Hematopoietic multipotent progenitor cell treated with erythropoietin and hydrocortisone succinate and interleukin-3 and kit ligand, for 15 days (in vitro differentiated cells): Measurements from ENCODE around the gene CALN1.
"Not testable (repeated sequence)": the region's sequence is repeated elsewhere in the genome, so short reads cannot be mapped to it uniquely, and the experiment has no call there.

Experiments used
- DNase-seq: peaks from one replicate; pipeline ENCODE4 v3.0.0-alpha.2; 2015; ENCODE audit warnings: low spot score

The CALN1 gene

DNA sequence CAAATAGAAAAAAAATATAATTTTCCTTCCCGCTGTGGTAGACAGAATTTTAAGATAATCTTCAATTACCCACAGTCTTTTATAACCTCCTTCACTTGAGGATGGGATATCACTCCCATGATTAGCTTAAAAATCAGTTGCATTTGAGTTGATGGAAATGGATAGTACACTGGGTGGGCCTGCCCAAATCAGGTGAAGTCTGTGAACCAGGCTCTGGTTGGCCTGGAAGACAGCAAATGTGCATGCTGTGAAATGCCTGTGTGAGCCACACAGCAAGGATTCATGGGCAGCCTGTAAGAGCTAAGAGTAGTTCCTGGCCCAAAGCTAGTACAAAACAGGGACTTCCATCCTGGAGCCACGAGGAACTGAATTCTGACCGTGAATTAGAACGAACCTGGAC lies 548.0 kb downstream of the CALN1 start:
- DNase-seq = no peak

DNA sequence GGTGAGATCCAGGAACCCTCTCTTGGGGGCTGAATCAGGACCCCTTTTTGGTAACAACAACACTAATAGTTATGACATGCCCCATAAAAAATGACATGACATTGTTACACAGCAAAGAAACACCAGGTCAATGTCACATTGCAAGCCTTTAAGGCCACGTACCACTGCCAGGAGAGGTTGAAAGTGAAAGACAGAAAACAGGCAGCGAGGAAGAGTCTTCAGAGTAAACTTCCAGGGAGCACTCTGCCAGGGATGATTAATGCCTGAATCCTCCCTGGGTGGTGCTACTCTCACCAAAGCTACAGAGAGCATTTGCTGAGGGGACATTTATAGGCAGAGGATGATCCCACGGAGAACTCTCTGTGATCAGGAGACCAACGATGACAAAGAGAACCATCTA lies 551.6 kb downstream of the CALN1 start:
- no peak for DNase-seq

DNA sequence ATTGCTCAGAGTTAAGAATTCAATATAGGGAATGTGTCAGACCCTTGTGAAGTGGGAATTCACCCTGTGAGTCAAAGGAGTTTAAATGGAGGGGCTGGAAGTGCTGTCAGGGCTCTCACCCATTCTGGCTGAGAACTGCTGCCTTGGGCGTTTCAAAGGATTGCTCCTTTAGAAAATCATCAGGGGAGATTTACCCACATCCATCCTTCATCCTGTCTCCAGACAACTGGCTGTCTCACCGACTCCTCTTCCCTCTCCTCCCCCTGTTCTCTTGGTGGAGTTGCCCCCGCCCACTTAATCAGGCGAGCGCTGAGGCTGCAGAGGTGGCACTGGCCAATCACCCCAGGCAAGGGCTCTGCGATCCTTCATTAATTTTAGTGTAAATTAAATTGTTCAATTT lies 554.8 kb downstream of the CALN1 start:
- DNase-seq = no peak

DNA sequence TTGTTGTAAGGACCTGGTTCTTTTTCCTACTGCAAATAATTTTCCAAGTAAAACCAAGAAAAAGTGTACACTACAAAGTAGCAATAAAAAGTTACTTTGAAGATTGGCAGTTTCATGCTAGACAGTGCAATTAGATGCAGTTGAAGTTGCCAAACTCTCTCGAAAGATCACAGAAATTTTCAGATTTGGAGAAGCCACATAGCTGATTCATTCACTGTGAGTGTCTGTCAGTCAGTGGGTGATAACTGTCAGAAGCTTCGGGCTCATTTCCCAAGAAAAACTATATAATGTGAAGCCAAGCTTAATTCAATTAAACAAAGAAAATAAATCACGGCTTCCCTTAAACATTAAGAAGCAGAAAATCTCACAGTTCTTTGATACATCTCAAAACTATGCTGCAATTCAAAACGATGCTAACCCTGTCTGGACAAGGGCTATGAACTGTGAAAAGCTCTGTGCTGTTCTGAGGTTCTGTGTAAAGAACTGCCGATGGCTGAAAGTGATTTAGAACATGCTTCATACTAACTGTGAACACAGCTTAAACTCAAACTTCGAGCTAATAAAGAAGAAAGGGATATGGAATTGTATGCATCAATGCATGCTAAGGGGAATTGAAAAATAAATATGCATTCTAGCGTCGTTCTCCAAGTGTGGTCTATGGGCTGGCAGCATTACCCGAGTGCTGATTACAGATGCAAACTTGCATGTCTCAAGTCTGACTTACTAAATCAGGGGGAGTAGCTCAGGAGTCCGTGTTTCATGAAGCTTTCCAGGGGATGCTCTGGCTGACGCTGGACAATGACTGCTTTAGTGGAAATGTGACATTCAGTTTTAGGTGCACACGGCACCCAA lies 557.4 kb downstream of the CALN1 start:
- DNase-seq = no peak

DNA sequence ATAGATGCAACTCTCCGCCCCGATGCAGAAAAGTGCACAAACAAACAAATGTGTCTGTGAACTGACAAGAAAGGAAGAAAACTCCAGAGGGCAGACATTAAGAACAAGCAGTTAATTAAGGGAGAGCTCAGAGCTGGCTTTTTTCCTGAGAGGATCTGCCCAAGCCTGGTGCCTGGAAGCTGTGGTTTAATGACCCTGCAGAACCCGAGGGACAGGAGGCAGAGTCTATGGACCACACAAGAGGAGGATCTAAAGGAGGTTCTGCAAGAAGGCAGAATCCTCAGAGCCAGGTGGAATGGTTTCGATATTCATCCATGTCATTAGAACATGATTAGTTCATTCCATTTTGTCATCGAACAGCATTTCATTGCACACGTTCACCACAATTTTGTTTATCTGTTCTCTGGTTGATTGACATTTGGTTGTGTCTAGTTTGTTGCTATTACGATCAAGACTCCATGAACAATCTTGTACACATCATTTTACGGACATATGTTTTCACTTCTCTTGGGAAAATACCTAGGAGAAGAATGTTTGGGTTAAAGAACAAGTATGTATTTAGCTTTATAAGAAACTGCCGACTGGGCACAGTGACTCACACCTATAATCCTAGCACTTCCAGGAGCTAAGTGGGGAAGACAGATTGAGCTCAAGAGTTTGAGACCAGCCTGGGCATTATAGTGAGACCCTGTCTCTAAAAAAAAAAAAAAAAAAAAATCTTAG lies 560.2 kb downstream of the CALN1 start:
- DNase-seq = no peak

DNA sequence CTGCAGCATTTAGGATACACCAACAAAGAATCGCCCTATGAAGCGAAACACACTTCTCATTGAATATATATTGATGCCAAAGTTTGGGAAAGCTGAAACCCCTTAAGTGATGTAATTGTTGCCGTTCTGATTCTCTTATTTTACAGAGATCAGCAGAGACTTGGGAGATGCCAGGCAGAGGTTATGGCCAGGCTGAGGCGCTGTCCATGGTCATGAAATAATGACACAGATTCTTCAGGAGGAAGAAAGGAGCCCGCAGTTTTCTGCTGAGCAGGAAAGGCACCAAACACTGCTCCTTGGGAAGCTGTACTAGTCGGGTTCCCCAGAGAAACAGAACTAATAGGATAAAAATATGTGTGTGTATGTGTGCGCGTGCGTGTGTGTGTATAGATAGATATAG lies 566.0 kb downstream of the CALN1 start:
- no peak for DNase-seq

DNA sequence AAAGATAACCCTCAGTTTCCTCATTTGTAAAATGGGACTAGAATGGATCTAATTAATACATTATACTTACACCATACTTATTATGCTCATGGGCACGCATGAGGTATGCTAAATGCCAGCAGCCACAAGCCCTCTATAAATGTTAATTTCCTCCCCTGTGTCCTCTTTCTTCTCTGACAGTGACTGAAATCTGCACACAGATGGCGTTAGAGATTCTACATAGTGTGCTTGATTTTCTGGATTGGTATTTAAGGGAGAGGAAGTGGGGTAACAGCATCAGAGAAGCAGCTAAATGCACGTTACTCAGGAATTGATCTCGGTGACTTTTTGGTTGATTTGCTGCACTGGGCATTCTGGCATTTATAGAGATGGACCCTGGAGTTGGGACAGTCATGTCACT lies 568.5 kb downstream of the CALN1 start:
- DNase-seq = no peak

DNA sequence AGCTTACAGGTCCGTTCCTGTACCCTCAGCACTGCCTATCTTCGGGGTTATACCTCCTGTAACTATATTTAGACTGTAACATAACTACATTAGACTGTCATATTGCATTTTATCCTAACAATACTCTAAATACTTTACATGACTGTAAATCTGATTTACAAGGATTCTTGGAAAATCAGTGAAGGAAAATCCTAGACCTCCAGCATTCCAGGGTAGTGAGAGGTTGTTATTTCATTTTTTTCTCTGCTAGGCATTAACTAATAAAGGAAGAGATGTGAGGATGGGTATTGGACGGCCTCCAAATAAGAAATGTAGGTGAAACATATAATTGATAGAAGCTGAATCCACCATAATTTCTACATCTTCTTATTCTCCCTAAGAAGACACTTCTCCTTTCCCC lies 569.4 kb downstream of the CALN1 start:
- DNase-seq = no peak

DNA sequence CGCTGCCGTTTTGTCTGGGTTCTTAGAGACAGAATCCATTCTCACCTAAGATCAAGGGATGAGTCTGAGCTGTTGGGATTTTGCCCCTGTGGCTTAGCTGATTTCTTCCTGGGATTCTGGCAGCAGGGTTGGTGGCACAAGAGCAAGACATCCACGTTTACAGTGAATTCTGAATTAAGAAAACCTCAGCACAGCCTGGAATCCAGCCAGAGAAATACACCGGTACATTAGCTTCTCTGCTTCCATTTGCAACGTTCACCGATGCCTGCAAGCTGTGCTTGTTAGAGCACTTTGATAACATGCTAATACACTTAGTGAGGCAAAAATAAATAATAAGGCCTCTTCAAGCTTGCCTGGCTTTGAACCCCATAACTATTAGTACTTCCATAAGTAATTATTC lies 569.8 kb downstream of the CALN1 start:
- DNase-seq = no peak

DNA sequence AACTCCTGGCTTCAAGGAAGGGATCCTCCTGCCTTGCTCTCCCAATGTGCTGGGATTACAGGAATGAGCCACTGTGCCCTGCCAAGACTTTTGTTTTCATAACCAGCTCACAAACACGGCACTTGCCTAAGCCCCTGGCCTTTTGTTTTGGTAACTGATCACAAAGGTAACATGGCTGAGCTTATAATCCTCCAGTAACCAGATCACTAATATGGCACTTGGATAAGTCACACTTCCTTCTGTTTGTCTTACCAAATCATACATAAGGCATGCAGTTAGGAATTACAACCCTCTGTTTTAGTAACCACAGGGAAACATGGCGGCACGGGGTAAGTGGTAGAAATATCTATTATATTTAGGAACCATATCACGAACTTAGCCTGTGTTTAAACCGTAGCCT lies 577.1 kb downstream of the CALN1 start:
- DNase-seq = no peak

DNA sequence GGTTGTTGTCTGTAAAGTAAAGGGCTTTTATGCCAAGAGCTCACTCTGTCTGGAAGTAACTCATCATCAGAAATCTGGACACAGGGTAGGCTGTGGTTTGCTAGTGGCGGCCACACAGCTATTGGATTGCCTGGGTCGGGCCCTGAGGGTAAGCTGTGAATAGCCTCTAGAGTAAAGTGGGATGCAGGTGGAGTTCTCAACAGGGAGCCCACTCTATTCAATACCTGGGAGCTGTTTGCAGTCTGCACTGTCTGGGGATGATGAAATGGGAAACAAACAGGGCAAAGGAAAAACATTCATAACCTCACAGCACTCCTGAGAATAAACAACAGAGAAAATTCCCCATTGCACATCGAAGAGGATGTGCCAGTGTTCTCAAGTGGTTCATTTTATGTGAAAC lies 582.6 kb downstream of the CALN1 start:
- DNase-seq = no peak

DNA sequence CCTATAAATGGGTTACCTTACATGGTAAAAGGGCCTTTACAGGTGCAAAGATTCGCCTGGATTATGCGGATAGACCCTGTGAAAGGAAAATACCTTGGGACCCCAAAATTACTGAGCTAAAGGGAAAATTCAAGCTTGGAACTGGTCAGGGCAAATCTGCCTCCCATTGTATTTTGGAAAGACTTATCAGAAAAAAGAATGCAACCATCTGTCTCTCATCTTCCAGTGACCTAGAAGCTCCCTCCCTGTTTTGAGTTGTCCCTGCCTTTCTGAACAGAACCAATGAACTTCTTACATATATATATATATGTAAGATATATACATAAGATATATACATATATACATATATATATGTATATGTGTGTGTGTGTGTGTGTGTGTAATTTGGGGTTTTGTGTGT lies 583.8 kb downstream of the CALN1 start:
- no peak for DNase-seq

DNA sequence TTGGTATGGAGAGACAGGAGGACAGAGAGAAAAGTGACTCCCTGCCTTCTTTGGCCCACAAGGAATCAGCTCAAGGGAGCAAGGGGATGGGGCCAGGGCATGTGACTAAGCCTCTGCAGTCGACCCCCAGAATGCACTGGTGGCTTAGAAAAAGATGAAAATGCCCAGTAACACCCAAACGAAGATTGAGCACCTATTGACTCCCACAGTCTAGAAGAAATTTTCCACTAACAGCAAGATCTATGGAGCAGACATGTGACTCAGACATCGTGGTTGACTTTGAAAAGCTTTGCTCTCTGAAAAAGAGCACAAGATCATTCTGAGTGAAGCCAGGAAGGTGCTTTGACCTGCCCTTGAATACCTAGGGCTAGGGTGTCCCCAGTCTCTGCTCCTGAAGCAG lies 586.0 kb downstream of the CALN1 start:
- no peak for DNase-seq

DNA sequence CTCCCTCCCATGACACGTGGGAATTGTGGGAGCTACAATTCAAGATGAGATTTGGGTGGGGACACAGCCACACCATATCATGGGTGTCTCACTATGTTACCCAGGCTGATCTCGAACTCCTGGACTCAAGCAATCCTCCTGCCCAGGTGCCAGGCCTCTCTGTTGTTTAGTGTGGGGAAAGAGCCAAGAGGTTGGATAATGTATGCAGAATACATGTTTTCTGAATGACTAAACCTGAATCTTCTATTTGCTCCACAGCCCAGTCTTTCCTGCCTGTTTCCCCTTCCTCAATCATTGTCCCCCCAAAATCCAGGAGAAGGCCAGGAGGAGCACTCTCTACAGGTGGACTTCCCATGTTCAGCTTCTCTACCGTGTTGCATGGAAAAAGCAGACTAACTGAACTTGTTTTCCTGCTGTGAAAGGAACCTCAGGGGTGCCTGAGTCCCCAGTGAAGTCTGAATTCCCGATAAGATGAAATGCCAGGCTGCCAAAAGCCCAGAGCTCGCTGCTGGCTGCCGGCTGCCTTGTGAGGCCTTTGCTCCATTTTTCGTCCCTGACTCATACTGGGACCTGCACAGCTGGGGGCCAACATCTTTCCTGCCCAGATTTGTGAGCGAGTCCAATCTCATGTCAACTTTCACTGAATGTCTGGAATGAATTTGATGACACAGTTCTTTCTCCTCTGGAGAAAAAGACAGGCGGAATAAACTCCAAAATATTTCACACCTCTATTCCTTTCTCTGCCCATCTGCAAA lies 588.0 kb downstream of the CALN1 start:
- no peak for DNase-seq

DNA sequence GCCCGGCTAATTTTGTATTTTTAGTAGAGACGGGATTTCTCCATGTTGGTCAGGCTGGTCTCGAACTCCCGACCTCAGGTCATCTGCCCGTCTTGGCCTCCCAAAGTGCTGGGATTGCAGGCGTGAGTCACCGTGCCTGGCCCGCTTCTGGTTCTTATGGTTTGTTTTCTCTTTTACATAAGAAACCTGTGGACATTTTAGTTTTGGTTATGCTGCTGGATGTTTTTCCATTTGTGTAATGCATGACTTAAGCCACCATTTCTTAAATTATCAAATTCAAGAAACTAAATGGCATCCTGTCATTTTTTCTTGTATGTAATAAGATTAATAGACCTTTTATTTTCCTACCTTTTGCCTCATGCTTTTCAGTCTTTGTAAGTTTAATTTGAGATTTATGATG lies 589.7 kb downstream of the CALN1 start:
- not testable (repeated sequence) for DNase-seq

DNA sequence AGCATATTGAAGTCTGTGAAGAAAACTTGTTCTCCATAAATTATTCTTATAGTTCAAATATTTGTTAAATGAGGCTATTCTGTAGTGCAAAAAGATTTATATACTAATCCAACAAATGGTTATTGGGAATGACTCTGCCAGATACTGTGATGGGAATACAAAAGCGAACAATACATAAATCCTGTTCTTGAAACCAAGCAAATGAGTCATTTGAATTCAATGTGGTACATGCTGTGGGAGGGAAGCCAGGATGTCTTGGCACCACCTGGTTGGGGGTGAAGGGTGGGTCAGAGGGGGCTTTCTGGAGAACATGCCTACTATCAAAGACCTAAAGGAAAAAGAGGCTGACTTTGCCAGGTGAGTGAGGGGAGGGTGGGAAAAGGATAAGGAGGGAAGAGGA lies 594.2 kb downstream of the CALN1 start:
- DNase-seq = no peak

DNA sequence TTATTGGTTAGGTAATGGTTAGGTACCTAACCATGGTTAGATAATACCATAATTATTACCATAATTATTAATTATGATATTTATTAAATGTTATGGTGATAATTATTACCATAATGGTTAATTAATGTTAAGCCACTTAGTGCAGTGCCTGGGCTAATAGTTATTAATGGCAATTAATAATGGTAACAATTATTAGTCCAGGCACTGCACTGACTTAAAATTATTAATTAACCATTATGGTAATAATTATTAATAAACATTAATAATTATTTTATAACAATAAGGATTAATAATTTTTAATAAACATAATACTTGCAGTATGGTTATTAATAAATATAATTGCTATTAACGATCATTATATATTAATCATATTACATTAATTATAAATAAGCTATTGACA lies 604.0 kb downstream of the CALN1 start:
- DNase-seq = no peak

DNA sequence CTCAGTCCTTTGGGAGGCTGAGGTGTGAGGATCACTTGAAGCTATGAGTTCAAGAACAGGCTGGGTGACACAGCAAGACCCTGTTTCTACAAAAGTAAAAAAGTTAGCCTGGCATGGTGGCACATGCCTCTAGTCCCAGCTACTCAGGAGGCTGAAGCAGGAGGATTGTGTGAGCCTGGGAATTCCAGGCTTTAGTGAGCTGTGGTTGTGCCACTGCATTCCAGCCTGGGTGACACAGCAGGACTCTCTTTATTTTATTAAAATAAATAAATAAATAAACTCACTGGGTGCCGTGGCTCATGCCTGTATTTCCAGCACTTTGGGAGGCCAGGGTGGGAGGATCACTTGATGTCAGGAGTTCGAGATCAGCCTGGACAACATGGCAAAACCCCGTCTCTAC lies 607.9 kb downstream of the CALN1 start:
- DNase-seq = no peak

DNA sequence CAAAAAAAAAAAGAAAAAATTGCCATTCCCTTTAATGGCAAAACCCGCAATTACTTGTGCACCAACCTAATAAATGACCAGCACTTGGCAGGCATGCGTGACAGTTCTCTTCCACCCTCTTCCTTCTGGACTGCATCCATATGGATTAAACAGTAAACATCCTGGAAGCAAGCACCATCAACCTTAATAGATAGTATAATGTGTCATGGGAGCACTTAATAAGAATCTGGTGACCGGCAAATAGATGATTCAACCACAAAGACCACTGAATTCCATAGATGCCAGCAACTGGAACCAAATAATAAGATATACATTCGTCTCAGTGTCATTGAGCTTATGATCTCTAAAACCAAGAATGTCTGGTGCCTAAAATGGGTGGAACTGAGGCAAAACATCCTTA lies 610.2 kb downstream of the CALN1 start:
- no peak for DNase-seq

DNA sequence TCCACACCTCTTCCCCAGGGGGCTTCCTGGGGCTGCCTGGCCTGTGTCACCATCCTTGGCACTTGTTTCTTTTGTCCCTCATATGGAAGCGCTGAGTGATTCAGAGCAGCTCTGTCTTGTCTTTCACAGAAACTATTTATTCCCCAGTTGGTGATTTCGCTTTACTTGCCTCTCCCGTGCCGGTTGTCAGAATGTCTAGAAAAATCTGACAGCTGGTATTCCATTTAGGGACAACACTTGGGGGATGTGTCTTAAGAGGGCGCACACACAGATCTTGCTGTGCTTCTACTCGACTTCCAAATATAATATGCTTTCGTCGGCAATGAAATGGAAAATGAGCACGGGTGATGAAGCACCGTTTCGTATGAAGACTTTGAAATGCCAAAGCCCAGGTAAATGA lies 611.8 kb downstream of the CALN1 start:
- no peak for DNase-seq

DNA sequence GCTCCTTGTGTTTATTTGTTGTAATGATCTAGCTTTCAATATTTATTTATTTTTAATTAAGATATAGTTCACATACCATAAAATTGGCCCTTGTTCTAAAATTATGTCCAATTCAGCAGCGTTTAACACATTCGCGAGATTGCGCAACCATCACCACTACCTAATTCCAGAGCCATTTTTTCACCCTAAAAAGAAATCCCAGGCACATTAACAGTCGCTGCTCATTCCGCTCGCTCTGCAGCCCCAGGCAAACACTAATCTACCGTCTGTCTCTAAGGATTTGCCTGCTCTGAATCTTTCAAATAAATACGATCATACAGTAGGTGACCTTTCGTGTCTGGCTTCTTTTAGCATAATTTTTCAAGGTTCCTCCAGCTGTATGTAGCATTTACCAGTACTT lies 616.7 kb downstream of the CALN1 start:
- DNase-seq = no peak

DNA sequence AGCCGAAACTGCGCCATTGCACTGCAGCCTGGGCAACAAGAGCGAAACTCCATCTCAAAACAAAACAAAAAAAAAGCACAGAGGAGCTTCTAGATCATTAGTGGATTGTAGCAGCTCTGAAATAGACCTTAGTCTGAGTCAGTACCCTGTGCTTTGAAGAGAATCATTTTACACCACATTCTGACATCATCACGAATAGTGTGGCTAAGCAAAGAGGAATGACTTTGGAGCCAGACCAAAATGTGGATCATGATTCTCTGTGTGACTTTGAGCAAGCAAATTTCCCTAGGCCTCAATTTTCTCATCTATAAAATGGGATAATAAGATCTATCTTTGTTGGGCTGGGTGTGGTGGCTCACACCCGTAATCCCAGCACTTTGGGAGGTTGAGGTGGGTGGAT lies 618.9 kb downstream of the CALN1 start:
- no peak for DNase-seq

DNA sequence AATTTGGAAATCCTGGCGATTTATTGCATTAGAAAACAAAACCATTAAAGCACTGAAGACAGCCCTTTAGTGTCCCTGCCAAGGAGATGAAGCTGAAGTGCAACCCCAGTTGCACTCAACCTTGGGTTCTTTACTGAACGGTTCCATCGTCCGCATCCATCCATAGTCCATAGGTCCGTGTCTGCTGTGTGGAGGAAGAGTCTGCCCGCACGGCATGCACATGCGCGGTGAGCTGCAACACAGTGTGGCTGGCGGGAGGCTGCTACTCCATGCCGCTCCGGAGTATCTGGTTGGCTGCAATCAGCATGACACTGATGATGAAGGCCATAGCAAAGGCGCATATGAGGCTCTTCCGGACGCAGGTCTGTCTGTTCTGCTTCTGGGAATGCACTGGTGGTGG lies 624.6 kb downstream of the CALN1 start:
- DNase-seq = no peak
